Measurements from ENCODE around the gene DIABLO. TPM values are rescaled to one million over a fixed set of nuclear protein-coding genes. Genes with fewer than 3 reads are reported as not detected.
"Not testable (repeated sequence)": the region's sequence is repeated elsewhere in the genome, so short reads cannot be mapped to it uniquely, and the experiment has no call there.

The DIABLO gene
- total RNA-seq, 4 donors from 2014 or later: 51.3 to 64.1 (median 56.1) TPM

DNA sequence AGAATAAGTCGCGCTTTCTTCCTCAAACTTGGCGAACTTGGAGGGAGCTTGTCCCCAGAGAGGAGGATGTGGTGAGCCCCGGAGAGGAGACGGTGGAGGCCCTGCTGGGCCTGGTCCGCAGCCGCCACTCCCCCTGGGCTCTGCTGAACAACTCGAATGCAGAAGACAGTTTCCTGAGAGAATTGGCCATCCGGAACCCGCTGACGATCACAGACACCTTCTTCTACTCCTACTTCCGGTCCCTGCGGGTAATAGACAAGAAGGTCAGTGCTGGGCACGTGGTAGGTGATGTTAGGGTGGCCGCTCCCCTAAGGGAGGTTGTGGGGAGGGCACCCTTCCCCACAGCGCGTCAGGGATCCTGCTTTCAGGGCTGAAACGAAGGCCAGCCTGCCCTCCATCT is 41.3 kb downstream of the DIABLO start:
- Histone ChIP-seq H3K4me1 (peaks cover 0 to 12% (median 3%) of the 10 kb centered on the region in 4 donors), H3K27ac (no peak overlapping the region), H3K36me3 (no peaks in the 10 kb centered on the region), H3K4me3 (no peak overlapping the region), H3K27me3 (no peaks in the 10 kb centered on the region), H3K9me3 (no peaks in the 10 kb centered on the region)
- peak in 2 of 3 donors; percentile 27 to 53 for DNase-seq
- TF ChIP-seq, protein P1, sequence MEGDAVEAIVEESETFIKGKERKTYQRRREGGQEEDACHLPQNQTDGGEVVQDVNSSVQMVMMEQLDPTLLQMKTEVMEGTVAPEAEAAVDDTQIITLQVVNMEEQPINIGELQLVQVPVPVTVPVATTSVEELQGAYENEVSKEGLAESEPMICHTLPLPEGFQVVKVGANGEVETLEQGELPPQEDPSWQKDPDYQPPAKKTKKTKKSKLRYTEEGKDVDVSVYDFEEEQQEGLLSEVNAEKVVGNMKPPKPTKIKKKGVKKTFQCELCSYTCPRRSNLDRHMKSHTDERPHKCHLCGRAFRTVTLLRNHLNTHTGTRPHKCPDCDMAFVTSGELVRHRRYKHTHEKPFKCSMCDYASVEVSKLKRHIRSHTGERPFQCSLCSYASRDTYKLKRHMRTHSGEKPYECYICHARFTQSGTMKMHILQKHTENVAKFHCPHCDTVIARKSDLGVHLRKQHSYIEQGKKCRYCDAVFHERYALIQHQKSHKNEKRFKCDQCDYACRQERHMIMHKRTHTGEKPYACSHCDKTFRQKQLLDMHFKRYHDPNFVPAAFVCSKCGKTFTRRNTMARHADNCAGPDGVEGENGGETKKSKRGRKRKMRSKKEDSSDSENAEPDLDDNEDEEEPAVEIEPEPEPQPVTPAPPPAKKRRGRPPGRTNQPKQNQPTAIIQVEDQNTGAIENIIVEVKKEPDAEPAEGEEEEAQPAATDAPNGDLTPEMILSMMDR (IDR thresholded peaks at IDR 0.05): no peak
- no peak for TF ChIP-seq POLR2A (IDR thresholded peaks at IDR 0.05)

DNA sequence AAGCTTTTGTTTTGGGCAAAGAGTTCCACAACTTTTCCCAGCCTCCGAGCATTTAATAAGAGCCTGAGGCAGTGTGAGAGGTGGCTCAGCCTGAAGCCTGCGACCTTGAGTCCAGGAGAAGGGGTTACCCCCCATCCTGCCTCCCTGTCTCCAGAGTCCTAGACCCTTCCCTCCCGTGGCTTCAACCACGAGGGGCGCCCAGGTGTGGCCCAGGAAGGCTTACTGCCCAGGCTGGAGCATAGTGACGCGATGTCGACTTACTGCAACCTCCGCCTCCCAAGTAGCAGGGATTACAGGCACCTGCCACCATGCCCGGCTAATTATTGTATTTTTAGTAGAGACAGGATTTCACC is 42.3 kb downstream of the DIABLO start:
- DNase-seq: no peak
- no peaks in the 10 kb centered on the region for H3K36me3 ChIP-seq
- H3K4me1 ChIP-seq: peaks cover 0 to 12% (median 3%) of the 10 kb centered on the region in 4 donors
- no peaks in the 10 kb centered on the region for H3K27me3 ChIP-seq
- TF ChIP-seq, protein P1 (IDR thresholded peaks at IDR 0.05): no peak
- no peak for TF ChIP-seq POLR2A (IDR thresholded peaks at IDR 0.05)
- H3K4me3 ChIP-seq: peak overlapping the region; percentile 28 to 65 (median 57)
- H3K9me3 ChIP-seq: no peaks in the 10 kb centered on the region
- H3K27ac ChIP-seq: no peak overlapping the region

DNA sequence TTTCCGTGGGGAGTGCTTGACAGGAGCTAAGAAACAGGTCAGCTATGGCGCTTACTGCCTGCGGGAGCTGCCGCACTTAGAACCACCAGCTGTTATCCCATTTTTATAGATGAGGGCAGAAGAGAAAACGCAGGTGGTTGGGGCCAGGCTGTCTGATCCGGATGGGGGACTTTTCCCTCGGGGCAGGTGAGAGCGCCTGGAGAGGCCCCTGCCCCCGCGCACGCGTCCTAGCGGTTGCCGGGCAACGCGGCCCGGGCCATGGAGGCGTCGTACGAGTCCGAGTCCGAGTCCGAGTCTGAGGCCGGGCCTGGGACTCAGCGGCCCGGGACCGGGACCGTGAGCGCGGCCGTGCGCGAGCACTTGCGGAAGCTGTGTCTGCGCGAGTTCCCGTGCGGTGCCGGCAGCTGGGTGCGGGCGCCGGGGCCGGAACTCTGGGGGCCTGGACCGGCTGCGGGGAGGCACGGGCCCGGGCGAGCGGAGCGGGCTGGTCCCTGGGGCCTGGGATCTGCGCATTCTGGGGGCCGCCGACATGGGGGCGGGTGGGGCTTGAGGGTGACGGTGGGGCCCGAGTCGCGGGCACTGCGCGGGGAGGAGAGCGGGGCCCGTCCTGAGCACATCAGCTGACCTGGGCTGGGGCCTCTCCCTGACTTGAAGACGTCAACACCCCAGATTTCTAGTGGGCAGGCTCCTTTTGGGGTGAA is 42.8 kb downstream of the DIABLO start, which contains the start of gene LRRC43:
LRRC43 (plus strand) TSS at position 237 of the 701 bp plus-strand sequence; CDS start at position 259, 22 bp downstream.
- Histone ChIP-seq H3K4me3 (peak within 1 kb of the TSS; percentile 28 to 65 (median 57)), H3K9me3 (no peaks in the 10 kb centered on the region), H3K27ac (no peak within 1 kb of the TSS), H3K27me3 (no peaks in the 10 kb centered on the region), H3K36me3 (no peaks in the 10 kb centered on the region), H3K4me1 (peaks cover 0 to 12% (median 3%) of the 10 kb centered on the region in 4 donors)
- TF ChIP-seq, protein P1 (IDR thresholded peaks at IDR 0.05): no peak
- TF ChIP-seq POLR2A (IDR thresholded peaks at IDR 0.05): no peak
- peak; percentile 18 to 73 (median 66) for DNase-seq

DNA sequence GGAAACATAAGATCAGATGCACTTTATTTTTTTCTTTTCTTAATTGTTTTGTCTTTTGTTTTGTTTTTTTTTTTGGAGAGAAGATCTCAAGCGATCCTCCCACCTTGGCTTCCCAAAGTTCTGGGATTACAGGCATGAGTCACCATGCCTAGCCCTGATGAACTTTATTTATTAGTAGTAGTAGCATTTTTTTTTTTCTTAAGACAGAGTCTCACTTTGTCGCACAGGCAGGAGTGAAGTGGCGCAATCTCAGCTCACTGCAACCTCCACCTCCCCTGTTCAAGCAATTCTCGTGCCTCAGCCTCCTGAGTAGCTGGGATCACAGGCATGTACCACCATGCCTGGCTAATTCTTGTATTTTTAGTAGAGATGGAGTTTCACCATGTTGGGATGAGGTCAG is 49.4 kb downstream of the DIABLO start:
- H3K9me3 ChIP-seq, H3K36me3 ChIP-seq, H3K27ac ChIP-seq, H3K4me3 ChIP-seq, DNase-seq, H3K27me3 ChIP-seq, H3K4me1 ChIP-seq: not testable (repeated sequence)

DNA sequence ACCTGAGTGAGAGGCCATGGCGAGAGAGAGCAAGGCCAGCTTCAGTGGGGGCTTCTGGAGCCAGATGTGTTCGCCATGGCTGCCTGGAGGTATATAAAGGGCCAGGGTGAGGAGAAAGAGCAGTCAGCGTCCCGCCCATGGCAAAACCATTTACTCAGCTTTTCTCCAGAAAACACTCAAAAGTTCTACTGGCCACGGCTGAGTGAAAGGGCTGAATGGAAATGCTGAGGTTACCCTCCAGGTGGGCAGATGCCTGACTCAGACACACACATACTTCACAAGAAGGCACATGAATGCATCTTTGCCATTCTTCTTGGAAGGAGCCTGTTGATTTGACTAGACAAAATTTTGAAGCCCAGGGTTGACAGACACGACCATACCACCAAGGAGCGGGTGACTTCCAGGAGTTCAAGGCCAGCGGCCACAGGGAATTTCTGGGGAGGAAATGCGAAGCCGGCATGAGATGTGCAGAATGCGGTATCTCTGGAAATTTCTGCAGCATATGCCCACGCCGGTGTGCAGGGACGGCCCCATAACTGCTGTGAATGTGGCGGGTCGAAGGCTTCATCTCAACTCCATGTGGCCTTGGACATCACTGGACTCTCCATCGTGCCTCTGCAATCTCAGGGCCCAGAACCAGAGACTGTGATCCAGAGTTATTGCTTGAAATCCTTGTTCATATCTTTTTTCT is 51.6 kb downstream of the DIABLO start, which contains the start of gene IL31:
IL31 (minus strand) TSS at position 67 of the 691 bp plus-strand sequence; CDS start at position 18, 49 bp downstream.
- no peaks in the 10 kb centered on the region for H3K36me3 ChIP-seq
- no peak within 1 kb of the TSS for H3K27ac ChIP-seq
- no peaks in the 10 kb centered on the region for H3K27me3 ChIP-seq
- no peak within 1 kb of the TSS for H3K4me3 ChIP-seq
- no peaks in the 10 kb centered on the region for H3K9me3 ChIP-seq
- H3K4me1 ChIP-seq: no peaks in the 10 kb centered on the region
- DNase-seq: no peak
- TF ChIP-seq POLR2A (IDR thresholded peaks at IDR 0.05): no peak

DNA sequence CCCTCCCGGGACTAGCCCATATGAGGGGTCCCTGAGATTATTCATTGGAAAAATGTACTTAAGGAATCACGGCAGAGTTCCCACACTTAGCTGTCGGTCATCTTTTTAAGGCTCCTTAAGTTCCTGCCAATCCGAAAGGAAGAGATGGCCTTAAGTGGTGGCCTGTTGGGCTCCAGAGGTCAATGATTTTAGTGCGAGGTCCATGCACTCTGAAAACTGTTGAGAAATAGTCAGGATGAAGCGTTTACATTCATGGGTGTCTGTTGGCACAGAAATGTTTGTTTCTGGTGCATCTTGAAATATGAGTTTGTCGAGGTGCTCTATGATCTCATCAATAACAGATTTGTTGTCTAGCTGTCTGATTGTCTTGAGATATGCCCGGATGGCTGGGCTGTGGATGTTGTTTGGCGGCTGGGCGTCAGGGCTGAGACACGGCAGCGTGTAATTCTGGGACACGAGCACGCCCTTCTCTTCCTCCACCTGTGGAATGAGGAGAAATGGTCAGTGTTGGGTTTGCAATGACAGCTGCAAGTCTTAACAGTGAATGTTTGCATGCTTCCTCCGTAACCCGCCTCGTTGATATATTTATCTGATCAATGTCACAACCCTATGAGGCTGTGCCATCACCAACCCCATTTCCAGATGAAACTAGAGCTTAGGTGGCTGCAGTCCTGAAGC is 53.5 kb downstream of the DIABLO start:
- TF ChIP-seq, protein P1 (IDR thresholded peaks at IDR 0.05): no peak
- TF ChIP-seq POLR2A (IDR thresholded peaks at IDR 0.05): no peak
- DNase-seq: no peak
- H3K4me1 ChIP-seq: peaks cover 0 to 6% (median 0%) of the 10 kb centered on the region in 4 donors

More for the DNA sequence above, 53.5 kb downstream of the DIABLO start:
- no peak overlapping the region for H3K4me3 ChIP-seq
- no peaks in the 10 kb centered on the region for H3K36me3 ChIP-seq
- no peak overlapping the region for H3K27ac ChIP-seq
- H3K9me3 ChIP-seq: no peaks in the 10 kb centered on the region
- H3K27me3 ChIP-seq: no peaks in the 10 kb centered on the region

Data from Peyer's patch (tissue), 4 donors.